Ascending aorta (tissue), 2 donors: Measurements from ENCODE around the gene RBM6. TPM values are rescaled to one million over a fixed set of nuclear protein-coding genes. Genes with fewer than 3 reads are reported as not detected.

Experiments used
- DNase-seq, 2 donors: peaks; one replicate each; pipeline ENCODE4 v3.0.0-alpha.2; 2019; ENCODE audit warnings: low spot score in 2 of 2
- H3K27ac ChIP-seq, 2 donors: fragments of 200-600 bp; sonication (generic); one replicate each; pipeline ENCODE4 v1.5.1; 2016 to 2017; ENCODE audit warnings: mild to moderate bottlenecking in 1 of 2
- H3K27me3 ChIP-seq: fragments of 200-600 bp; sonication (generic); one replicate; pipeline ENCODE4 v1.5.1; 2017
- H3K36me3 ChIP-seq, 2 donors: fragments of 200-600 bp; sonication (generic); one replicate each; pipeline ENCODE4 v1.5.1; 2016
- H3K4me1 ChIP-seq, 2 donors: fragments of 200-600 bp; sonication (generic); one replicate each; pipeline ENCODE4 v1.5.1; 2016 to 2017; ENCODE audit warnings: mild to moderate bottlenecking in 1 of 2
- H3K4me3 ChIP-seq, 2 donors: fragments of 200-600 bp; sonication (generic); one replicate each; pipeline ENCODE4 v1.5.1; 2016 to 2017; ENCODE audit warnings: mild to moderate bottlenecking in 1 of 2
- H3K9me3 ChIP-seq, 2 donors: fragments of 200-600 bp; sonication (generic); one replicate each; pipeline ENCODE4 v1.5.1; 2016
- intact Hi-C: fragments of 100-400 bp; cut with DNase I; formaldehyde crosslinking; loops from one replicate; pipeline ENCODE4 v1.15.1; 2023
- total RNA-seq: library from RNA; depleted of rRNA; stranded (reverse); fragments of >200 nt; gene quantifications from one replicate; pipeline ENCODE4 v1.1.0, GENCODE V29; 2016
- TF ChIP-seq, protein P1 (sequence below), 3 experiments: fragments of 200-600 bp in 2 of 3; fragments of 450-650 bp in 1 of 3; sonication (generic) in 2 of 3; IDR thresholded peaks; one replicate each; pipeline ENCODE4 v1.5.1; 2016 to 2019; ENCODE audit warnings: antibody characterized with exemption in 3 of 3, mild to moderate bottlenecking in 1 of 3, moderate library complexity in 1 of 3

RBM6 gene
- total RNA-seq, 1 donor from 2014 or later: 84.7 TPM

DNA sequence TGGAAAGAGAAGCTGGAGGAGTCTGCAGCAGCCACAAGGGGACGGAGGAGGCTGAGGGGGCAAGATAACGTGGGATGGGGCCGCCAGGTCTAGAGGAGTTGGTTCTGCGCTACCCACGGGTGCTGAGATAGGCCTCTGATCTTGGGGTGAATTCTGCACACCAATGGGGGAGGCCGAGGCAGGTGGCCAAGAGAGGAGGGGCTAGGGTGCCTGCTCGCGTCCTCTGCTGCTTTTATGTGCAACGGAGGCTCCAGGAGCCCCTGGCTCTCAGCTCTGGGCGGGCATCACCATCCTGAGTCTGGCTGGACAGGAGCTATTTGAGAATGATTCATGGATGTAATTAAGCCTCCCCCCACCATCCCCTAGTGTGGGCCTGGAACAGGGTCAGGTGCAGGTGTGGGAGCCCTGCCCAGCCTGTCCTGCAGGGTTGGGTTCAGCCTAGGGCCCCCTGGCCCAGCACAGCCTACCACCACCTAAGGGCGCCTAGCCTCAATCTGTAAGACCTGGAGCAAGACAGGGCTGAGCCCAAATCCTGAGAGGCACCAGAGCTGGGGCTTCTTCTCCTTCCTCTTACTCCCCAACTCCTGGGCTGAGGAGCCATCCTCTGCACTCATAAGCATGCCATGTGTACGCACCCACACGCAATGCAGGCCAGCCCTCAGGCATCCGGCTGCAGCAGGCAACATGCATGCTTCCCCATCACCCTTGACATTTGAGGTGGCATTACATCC, 182.9 kb downstream of the RBM6 start:
- TF ChIP-seq, protein P1, sequence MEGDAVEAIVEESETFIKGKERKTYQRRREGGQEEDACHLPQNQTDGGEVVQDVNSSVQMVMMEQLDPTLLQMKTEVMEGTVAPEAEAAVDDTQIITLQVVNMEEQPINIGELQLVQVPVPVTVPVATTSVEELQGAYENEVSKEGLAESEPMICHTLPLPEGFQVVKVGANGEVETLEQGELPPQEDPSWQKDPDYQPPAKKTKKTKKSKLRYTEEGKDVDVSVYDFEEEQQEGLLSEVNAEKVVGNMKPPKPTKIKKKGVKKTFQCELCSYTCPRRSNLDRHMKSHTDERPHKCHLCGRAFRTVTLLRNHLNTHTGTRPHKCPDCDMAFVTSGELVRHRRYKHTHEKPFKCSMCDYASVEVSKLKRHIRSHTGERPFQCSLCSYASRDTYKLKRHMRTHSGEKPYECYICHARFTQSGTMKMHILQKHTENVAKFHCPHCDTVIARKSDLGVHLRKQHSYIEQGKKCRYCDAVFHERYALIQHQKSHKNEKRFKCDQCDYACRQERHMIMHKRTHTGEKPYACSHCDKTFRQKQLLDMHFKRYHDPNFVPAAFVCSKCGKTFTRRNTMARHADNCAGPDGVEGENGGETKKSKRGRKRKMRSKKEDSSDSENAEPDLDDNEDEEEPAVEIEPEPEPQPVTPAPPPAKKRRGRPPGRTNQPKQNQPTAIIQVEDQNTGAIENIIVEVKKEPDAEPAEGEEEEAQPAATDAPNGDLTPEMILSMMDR (IDR thresholded peaks at IDR 0.05): no peak
- intact Hi-C loops: loop anchor here (5.0 kb wide), 1 partner anchor 149 kb away; no protein-coding TSS in a partner anchor
- H3K36me3 ChIP-seq: peaks cover 29 to 30% of the 10 kb centered on the region in 2 donors
- no peaks in the 10 kb centered on the region for H3K9me3 ChIP-seq
- H3K27me3 ChIP-seq: no peaks in the 10 kb centered on the region
- H3K4me1 ChIP-seq: peaks cover 5 to 38% of the 10 kb centered on the region in 2 donors
- H3K4me3 ChIP-seq: no peak overlapping the region
- DNase-seq: no peak
- H3K27ac ChIP-seq: no peak overlapping the region

DNA sequence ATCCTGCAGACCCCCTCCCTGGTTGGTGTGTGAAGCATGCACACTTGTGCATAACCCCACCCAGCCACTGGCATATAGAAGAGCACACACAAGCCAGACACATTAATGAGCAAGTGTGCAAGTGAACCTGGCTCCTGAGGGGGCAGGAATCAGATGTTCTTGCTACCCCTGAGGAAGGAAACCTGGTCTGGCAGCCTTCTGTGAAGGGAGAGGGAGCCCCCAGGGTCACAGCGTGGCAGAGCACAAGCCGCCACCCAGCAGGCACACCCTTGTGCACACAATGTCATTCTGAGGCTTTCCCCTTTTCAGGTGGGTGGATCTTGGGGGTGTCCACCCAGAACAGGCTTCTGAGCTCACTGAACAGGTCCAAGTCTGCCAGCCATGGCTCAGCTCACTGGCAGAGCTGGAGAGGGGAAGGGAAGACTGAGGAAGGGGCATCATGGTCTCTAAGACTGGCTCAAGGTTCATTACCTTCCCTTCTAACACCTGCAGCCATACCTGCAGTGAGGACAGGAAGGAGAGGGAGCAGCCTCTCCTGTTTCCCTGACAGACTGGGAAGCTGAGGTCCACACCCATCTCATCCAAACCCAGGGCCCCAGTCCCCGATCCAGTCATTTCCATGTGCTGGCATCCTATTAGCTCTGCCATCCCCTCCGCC, 183.6 kb downstream of the RBM6 start:
- peaks cover 22 to 23% of the 10 kb centered on the region in 2 donors for H3K36me3 ChIP-seq
- no peak for DNase-seq
- TF ChIP-seq, protein P1 (IDR thresholded peaks at IDR 0.05): no peak
- no peaks in the 10 kb centered on the region for H3K27me3 ChIP-seq
- peaks cover 5 to 42% of the 10 kb centered on the region in 2 donors for H3K4me1 ChIP-seq
- intact Hi-C loops: loop anchor here (5.0 kb wide), 1 partner anchor 149 kb away; no protein-coding TSS in a partner anchor
- H3K27ac ChIP-seq: peak overlapping the region in 1 of 2 donors; percentile 34
- no peak overlapping the region for H3K4me3 ChIP-seq
- H3K9me3 ChIP-seq: no peaks in the 10 kb centered on the region

DNA sequence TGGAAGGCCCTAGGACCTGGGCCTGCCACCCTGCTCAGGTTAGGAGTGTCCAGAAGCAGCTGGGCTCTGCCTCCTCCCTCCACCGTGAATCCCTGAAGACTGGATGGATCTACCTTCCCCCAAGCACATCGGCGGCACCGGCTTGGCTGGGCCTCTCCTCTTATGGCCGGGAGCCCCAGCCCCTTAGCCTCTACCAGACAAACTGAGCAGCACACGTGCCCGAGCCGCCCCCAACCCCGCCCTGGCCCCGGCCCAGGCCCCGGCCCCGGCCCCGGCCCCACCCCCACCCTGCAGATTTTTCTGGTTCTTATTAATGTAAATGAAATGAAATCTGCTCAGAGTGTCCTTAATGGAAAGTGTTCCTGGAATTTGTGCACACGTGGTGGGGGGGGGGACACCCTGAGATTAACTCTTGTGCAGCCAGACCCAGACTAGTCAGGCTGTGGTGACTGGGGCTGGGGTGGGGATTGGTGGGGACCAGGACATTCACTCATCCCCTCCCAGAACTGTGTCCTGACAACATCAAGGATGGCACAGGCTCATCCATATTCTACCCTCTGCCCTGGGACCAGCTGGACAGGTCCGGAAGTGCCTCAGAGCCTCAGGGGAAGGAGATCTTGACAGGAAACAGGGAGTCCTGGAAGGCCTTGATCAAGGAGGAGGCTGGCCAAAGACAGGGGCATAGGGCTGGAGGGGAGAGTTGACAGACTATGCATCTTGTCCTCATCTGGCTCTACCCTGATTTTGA, 184.3 kb downstream of the RBM6 start:
- peak overlapping the region in 1 of 2 donors; percentile 34 for H3K27ac ChIP-seq
- intact Hi-C loops: loop anchor here (5.0 kb wide), 1 partner anchor 148 kb away; no protein-coding TSS in a partner anchor
- H3K36me3 ChIP-seq: peaks cover 15 to 16% of the 10 kb centered on the region in 2 donors
- peaks cover 5 to 42% of the 10 kb centered on the region in 2 donors for H3K4me1 ChIP-seq
- H3K27me3 ChIP-seq: no peaks in the 10 kb centered on the region
- TF ChIP-seq, protein P1 (IDR thresholded peaks at IDR 0.05): no peak
- DNase-seq: no peak
- H3K9me3 ChIP-seq: no peaks in the 10 kb centered on the region
- H3K4me3 ChIP-seq: no peak overlapping the region

DNA sequence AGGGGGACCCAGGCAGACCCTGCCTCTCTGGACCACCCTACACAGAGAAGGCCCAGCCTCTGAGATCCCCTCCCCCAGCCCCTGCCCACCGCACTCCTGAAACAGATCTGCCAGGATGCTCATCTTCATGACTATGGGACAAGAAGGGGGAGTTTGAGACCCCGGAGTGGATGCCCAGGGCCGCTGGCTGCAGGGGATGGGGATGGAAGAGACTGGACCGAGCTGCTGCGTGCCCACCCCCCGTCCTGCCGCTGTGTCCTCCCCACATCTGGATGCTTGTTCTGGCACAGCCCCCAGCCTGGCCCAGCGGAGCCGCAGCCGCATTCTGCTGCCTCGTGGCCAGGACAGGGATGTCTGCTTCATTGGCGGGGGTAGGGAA, 184.8 kb downstream of the RBM6 start:
- H3K9me3 ChIP-seq: no peaks in the 10 kb centered on the region
- H3K4me3 ChIP-seq: no peak overlapping the region
- H3K36me3 ChIP-seq: peaks cover 10 to 11% of the 10 kb centered on the region in 2 donors
- TF ChIP-seq, protein P1 (IDR thresholded peaks at IDR 0.05): no peak
- intact Hi-C loops: loop anchor here (5.0 kb wide), 1 partner anchor 148 kb away; no protein-coding TSS in a partner anchor
- no peak for DNase-seq
- no peaks in the 10 kb centered on the region for H3K27me3 ChIP-seq
- peaks cover 5 to 42% of the 10 kb centered on the region in 2 donors for H3K4me1 ChIP-seq
- peak overlapping the region in 1 of 2 donors; percentile 34 for H3K27ac ChIP-seq

DNA sequence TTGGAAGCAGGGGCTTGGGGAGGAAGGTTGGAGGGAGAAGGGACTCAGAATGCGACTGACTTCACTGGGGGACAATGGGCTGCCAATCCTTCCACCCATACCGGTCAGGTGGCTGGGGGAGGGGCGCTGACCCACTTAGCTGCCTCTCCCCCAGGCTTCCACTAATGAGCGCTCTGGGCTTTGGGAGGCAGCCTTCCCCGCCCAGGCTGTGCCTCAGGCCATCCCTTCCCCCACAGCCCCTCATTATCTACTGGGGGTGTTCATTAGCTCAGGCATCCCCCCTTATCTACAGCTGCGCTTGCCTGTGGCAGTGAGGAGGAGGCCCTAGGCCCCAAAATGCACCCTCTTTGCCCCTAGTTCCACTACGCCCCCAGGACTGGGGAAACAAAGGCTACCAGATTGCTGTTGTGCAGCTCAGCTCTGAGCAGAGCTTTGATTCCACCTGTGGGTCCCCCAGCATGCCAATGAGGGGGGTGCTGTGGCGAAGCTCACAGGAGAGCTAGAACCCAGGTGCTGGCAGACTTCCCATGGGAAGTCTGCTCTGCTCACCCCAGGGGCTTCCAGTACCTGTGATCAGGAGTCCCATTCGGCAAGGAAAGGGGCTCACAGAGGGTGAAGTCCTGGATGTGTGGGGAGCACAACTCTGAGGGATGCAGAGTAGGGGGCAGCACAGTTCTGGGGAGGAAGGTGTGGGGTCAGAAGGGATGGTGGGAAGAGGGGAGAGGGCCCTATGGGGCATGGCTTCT, 185.8 kb downstream of the RBM6 start:
- Histone ChIP-seq H3K4me1 (peaks cover 5 to 42% of the 10 kb centered on the region in 2 donors), H3K27ac (no peak overlapping the region), H3K4me3 (no peak overlapping the region), H3K27me3 (no peaks in the 10 kb centered on the region), H3K36me3 (peaks cover under 1 to 2% of the 10 kb centered on the region in 2 donors), H3K9me3 (no peaks in the 10 kb centered on the region)
- DNase-seq: no peak
- TF ChIP-seq, protein P1 (IDR thresholded peaks at IDR 0.05): no peak
- intact Hi-C loops: no loop called here
